ENCODE data around the gene FUT3. TPM values are rescaled to one million over a fixed set of nuclear protein-coding genes. Genes with fewer than 3 reads are reported as not detected.

The FUT3 gene
- total and polyA plus RNA-seq, 8 donors, result 3.3 to 13.9 (median 7.9) TPM

- FAIRE-seq (no peak), ATAC-seq (no peak), DNase-seq (no peak)
- peaks cover 0 to 4% (median 0%) of the 10 kb centered on the region in 4 donors for H3K27me3 ChIP-seq
- H3K9me3 ChIP-seq, result no peaks in the 10 kb centered on the region
- 37 to 44% methylated on average over 9 of the region's 9 CpGs for WGBS, 2 donors
- TF ChIP-seq CTCF (IDR thresholded peaks at IDR 0.05), result no peak
- intact Hi-C loops (cut with DNase I), result no loop called here
- H3K4me3 ChIP-seq, result no peak overlapping the region
- peaks cover 0 to 5% (median 0%) of the 10 kb centered on the region in 3 donors for H3K4me1 ChIP-seq
- no peak overlapping the region for H3K27ac ChIP-seq
- H3K36me3 ChIP-seq, result no peaks in the 10 kb centered on the region
These were observed 31.2 kb upstream of the FUT3 start for GRCh38 chr19:5882421-5882968.

GRCh38 chr19:5881543-5882299 lies 30.5 kb upstream of the FUT3 start:
- FAIRE-seq, result no peak
- Histone ChIP-seq H3K4me1 (peaks cover 0 to 5% (median 0%) of the 10 kb centered on the region in 3 donors), H3K9me3 (no peaks in the 10 kb centered on the region), H3K36me3 (no peaks in the 10 kb centered on the region), H3K4me3 (no peak overlapping the region), H3K27me3 (peaks cover 0 to 4% (median 0%) of the 10 kb centered on the region in 4 donors), H3K27ac (no peak overlapping the region)
- peak in 2 of 4 donors; percentile 8 to 31 for ATAC-seq
- WGBS, 2 donors, result 35 to 42% methylated on average over 19 of the region's 19 CpGs
- no peak for TF ChIP-seq CTCF (IDR thresholded peaks at IDR 0.05)
- no peak for DNase-seq
- intact Hi-C loops (cut with DNase I), result no loop called here

GRCh38 chr19:5880604-5881078 lies 29.4 kb upstream of the FUT3 start:
- DNase-seq (peak in 1 of 6 donors; percentile 42), ATAC-seq (peak in 3 of 4 donors; percentile 67 to 84 (median 70)), FAIRE-seq (no peak)
- no peak for TF ChIP-seq CTCF (IDR thresholded peaks at IDR 0.05)
- WGBS, 2 donors, result 15 to 16% methylated on average over 14 to 15 of the region's 15 CpGs
- peaks cover 0 to 4% (median 0%) of the 10 kb centered on the region in 4 donors for H3K27me3 ChIP-seq
- H3K36me3 ChIP-seq, result no peaks in the 10 kb centered on the region
- H3K27ac ChIP-seq, result no peak overlapping the region
- no peaks in the 10 kb centered on the region for H3K9me3 ChIP-seq
- peaks cover 0 to 5% (median 0%) of the 10 kb centered on the region in 3 donors for H3K4me1 ChIP-seq
- H3K4me3 ChIP-seq, result no peak overlapping the region
- intact Hi-C loops (cut with DNase I), result no loop called here

GRCh38 chr19:5880196-5880595 lies 28.9 kb upstream of the FUT3 start:
- TF ChIP-seq CTCF (IDR thresholded peaks at IDR 0.05), result no peak
- no peak overlapping the region for H3K27ac ChIP-seq
- H3K27me3 ChIP-seq, result peaks cover 0 to 4% (median 0%) of the 10 kb centered on the region in 4 donors
- no peaks in the 10 kb centered on the region for H3K9me3 ChIP-seq
- ATAC-seq, result no peak
- peaks cover 0 to 5% (median 0%) of the 10 kb centered on the region in 3 donors for H3K4me1 ChIP-seq
- 34 to 40% methylated on average over 4 to 6 of the region's 6 CpGs for WGBS, 2 donors
- H3K36me3 ChIP-seq, result no peaks in the 10 kb centered on the region
- intact Hi-C loops (cut with DNase I), result no loop called here
- FAIRE-seq, result no peak
- no peak for DNase-seq
- H3K4me3 ChIP-seq, result no peak overlapping the region
